Uterus (tissue), 4 donors: ENCODE measurements around the gene DCBLD1. TPM values are rescaled to one million over a fixed set of nuclear protein-coding genes. Genes with fewer than 3 reads are reported as not detected.

Experiments
- DNase-seq, 2 donors: peaks; one replicate each; pipeline ENCODE4 v3.0.0-alpha.2; 2019 to 2020
- H3K27ac ChIP-seq, 2 donors: fragments of 200-600 bp; sonication (generic); 1 replicate in 1 of 2; 2 replicates in 1 of 2; pipeline ENCODE4 v1.5.1; 2016 to 2018
- H3K27me3 ChIP-seq, 2 donors: fragments of 200-600 bp; sonication (generic); one replicate each; pipeline ENCODE4 v1.5.1; 2018 to 2019; ENCODE audit warnings: control low read depth in 1 of 2
- H3K36me3 ChIP-seq, 2 donors: fragments of 200-600 bp; sonication (generic); one replicate each; pipeline ENCODE4 v1.5.1; 2019; ENCODE audit warnings: control low read depth in 1 of 2
- H3K4me1 ChIP-seq, 2 donors: fragments of 200-600 bp; sonication (generic); one replicate each; pipeline ENCODE4 v1.5.1; 2018 to 2019; ENCODE audit warnings: control low read depth in 1 of 2
- H3K4me3 ChIP-seq, 2 donors: fragments of 200-600 bp; sonication (generic); 1 replicate in 1 of 2; 2 replicates in 1 of 2; pipeline ENCODE4 v1.5.1; 2018 to 2019; ENCODE audit warnings: mild to moderate bottlenecking in 1 of 2
- H3K9me3 ChIP-seq, 2 donors: fragments of 200-600 bp; sonication (generic); one replicate each; pipeline ENCODE4 v1.5.1; 2019; ENCODE audit warnings: control low read depth in 1 of 2
- POLR2A ChIP-seq, 2 donors: fragments of 450-650 bp; IDR thresholded peaks; one replicate each; pipeline ENCODE4 v1.6.1; 2016; ENCODE audit warnings: antibody characterized with exemption in 2 of 2, mild to moderate bottlenecking in 1 of 2, moderate library complexity in 1 of 2
- intact Hi-C: fragments of 100-400 bp; cut with DNase I; formaldehyde crosslinking; loops from one replicate; pipeline ENCODE4 v1.15.1; 2023; ENCODE audit warnings: low total_unique reads
- total RNA-seq, 4 donors: library from RNA; depleted of rRNA in 3 of 4; stranded (reverse); fragments of >200 nt in 3 of 4; gene quantifications; one replicate each; pipeline versions ENCODE4 v1.1.0 to v1.2.4, GENCODE V29; 2014 to 2023
- TF ChIP-seq, protein P1 (sequence below), 4 experiments: fragments of 200-600 bp in 2 of 4; fragments of 450-650 bp in 2 of 4; sonication (generic) in 2 of 4; IDR thresholded peaks; one replicate each; pipeline ENCODE4 v1.5.1; 2016 to 2019; ENCODE audit warnings: antibody characterized with exemption in 4 of 4, mild to moderate bottlenecking in 2 of 4, moderate library complexity in 1 of 4
- donor health status: DM: yes; HTN: yes; CAD: no.

Gene DCBLD1
- total RNA-seq, 4 donors from 2014 or later: 2.4 to 15.5 (median 4.5) TPM

DNA sequence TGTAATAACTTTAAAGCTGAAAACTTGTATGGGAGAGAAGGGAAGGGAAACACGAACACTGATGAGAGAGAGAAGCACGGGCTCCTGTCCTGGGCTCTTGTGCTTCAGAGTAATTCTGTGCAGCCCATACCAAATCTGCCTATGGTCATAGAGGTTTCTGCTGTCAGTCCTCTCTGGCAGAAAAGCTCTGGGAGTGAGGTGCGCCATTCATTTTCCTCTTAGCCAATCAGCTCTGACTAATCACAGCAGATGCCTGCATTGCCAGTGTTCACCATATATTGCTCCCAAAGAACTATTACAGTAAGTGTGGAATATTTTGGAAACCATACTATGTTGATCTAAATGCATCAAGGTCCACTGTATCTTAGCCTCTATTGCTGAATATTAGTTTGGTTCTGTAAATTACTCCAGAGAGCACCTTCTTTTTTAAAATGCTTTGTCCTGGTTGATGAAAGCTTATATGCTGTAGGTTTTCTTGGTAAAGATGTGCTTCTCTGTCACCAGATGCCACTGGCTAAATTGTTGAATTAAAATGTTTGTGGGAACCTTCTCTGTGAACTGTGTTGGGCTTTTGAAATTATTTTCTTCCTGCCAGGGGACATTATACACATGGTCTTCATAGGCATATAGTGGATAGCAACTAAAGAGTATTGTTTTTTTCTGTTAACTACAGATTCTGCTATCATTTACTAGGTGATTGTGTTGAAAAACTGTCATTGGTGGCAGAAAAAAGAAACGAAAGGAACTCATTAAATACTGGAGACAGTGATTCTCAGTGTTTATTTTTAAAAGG lies 38.3 kb downstream of the DCBLD1 start:
- intact Hi-C loops: no loop called here
- no peaks in the 10 kb centered on the region for H3K27me3 ChIP-seq
- no peak overlapping the region for H3K27ac ChIP-seq
- no peak overlapping the region for H3K4me3 ChIP-seq
- no peaks in the 10 kb centered on the region for H3K4me1 ChIP-seq
- H3K9me3 ChIP-seq: no peaks in the 10 kb centered on the region
- TF ChIP-seq, protein P1, sequence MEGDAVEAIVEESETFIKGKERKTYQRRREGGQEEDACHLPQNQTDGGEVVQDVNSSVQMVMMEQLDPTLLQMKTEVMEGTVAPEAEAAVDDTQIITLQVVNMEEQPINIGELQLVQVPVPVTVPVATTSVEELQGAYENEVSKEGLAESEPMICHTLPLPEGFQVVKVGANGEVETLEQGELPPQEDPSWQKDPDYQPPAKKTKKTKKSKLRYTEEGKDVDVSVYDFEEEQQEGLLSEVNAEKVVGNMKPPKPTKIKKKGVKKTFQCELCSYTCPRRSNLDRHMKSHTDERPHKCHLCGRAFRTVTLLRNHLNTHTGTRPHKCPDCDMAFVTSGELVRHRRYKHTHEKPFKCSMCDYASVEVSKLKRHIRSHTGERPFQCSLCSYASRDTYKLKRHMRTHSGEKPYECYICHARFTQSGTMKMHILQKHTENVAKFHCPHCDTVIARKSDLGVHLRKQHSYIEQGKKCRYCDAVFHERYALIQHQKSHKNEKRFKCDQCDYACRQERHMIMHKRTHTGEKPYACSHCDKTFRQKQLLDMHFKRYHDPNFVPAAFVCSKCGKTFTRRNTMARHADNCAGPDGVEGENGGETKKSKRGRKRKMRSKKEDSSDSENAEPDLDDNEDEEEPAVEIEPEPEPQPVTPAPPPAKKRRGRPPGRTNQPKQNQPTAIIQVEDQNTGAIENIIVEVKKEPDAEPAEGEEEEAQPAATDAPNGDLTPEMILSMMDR (IDR thresholded peaks at IDR 0.05): no peak
- no peak for TF ChIP-seq POLR2A (IDR thresholded peaks at IDR 0.05)
- H3K36me3 ChIP-seq: no peaks in the 10 kb centered on the region
- DNase-seq: no peak

DNA sequence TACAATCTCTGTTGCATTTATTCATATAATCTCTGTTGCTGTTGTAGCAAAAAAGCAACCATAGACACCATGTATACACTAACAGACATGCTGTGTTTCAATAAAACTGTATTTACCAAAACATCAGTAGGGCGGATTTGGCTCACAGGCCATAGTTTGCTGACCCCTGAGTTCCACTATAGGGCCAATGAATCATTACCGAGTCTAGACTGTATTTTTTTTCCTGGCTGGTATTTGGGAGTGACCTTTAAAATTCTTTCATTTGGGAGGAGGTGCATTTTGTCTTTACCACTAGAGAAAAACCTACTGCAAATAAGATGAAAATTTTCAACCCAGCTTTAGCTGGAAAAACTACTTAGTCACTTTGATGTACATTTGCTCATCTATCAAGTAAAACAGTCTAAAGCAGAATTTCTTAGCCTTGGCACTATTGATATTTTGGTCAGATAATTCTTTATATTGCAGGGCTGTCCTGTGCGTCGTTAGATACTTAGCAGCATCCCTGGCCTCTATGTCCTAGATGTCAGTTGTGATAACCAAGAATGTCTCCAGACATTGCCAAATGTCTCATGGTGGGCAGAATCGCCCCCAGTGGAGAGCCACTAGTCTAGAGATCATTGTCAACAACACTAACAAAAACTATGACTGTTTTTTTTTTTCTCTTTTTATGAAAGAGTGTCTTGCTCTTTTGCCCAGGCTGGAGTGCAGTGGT lies 39.5 kb downstream of the DCBLD1 start:
- intact Hi-C loops: no loop called here
- DNase-seq: no peak
- no peak overlapping the region for H3K27ac ChIP-seq
- no peak overlapping the region for H3K4me3 ChIP-seq
- no peaks in the 10 kb centered on the region for H3K36me3 ChIP-seq
- H3K9me3 ChIP-seq: no peaks in the 10 kb centered on the region
- H3K27me3 ChIP-seq: no peaks in the 10 kb centered on the region
- no peaks in the 10 kb centered on the region for H3K4me1 ChIP-seq
- TF ChIP-seq POLR2A (IDR thresholded peaks at IDR 0.05): no peak
- TF ChIP-seq, protein P1 (IDR thresholded peaks at IDR 0.05): no peak

DNA sequence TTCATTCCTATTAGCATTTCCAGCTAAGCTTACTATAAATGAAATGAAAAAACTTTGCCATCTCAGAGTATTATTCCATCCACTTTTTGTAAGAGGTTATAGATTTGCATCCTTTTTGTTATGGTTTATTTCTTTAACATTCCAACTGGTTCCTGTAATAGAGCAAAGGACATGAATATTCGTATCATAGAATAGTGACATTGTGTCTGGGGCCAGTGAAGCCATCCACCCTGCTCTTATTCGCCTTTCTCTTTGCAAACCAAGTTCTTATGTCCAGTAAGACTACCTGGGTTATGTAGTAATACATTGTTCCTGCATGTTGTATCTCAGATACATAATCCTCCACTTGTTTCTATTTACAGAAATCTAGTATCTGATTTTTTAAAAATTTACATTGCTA lies 43.1 kb downstream of the DCBLD1 start:
- Histone ChIP-seq H3K4me3 (no peak overlapping the region), H3K27ac (no peak overlapping the region), H3K36me3 (no peaks in the 10 kb centered on the region), H3K9me3 (no peaks in the 10 kb centered on the region), H3K4me1 (no peaks in the 10 kb centered on the region), H3K27me3 (no peaks in the 10 kb centered on the region)
- DNase-seq: no peak
- intact Hi-C loops: no loop called here
- no peak for TF ChIP-seq POLR2A (IDR thresholded peaks at IDR 0.05)
- TF ChIP-seq, protein P1 (IDR thresholded peaks at IDR 0.05): no peak

DNA sequence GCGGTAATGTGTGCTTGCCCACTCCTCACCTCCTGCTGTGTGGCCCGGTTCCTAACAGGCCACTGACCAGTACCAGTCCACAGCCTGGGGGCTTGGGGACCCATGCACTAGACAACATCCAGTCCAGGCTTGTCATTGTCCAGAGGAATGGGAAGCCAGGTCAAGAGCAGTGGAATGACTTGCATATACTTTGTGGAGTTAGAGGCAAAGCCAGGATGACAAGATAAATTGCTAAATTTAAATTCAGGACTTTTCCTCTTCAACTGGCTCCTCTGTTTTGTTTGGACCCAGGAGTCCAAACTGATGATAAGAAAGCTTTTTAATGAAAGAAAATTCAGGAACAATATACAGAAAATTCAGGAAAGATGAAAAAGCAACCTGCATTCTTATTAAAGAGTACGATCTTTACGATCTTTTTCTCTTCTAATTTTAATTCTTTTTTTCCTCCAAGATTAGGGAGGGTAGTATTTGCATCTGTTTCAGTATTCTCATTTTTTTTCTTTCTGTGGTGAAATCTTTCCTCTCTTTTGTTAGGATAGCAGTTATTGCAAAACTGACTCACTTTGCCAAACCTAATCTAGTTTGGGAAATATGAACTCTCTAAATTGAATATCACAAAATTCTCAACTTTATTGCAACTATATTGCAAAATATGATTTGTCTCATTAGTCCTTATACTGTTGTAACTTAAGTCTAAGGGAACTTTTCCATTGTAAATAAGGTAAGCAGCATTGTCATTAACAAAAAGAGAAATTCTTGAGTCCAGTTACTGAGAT lies 48.2 kb downstream of the DCBLD1 start:
- intact Hi-C loops: no loop called here
- DNase-seq: no peak
- no peak overlapping the region for H3K27ac ChIP-seq
- TF ChIP-seq POLR2A (IDR thresholded peaks at IDR 0.05): no peak
- TF ChIP-seq, protein P1 (IDR thresholded peaks at IDR 0.05): no peak
- H3K36me3 ChIP-seq: no peaks in the 10 kb centered on the region
- H3K4me3 ChIP-seq: no peak overlapping the region
- no peaks in the 10 kb centered on the region for H3K4me1 ChIP-seq
- H3K27me3 ChIP-seq: no peaks in the 10 kb centered on the region
- no peaks in the 10 kb centered on the region for H3K9me3 ChIP-seq
